GM21619 (cell line): ENCODE measurements around the gene CASP9.

Source experiments
- ATAC-seq: cut with Tn5 transposase; IDR thresholded peaks from one replicate; pipeline ENCODE4 v1.9.1; 2021; ENCODE audit not compliant: unreplicated experiment

Gene CASP9

DNA sequence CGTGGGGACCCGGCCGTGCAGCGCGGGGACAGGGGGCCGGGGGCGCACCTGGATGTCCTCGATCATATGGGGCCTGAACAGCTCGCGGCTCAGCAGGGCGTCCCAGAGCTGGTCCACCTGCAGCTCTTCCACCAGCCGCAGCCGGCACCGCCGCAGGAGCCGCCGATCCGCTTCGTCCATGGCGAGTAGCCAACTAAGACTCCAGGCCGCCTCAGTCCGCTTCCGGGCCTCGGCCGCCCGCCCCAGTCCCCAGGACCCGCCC lies at the start of gene CASP9:
CASP9 (minus strand) TSS at position 195 of the 262 bp plus-strand sequence; CDS start at position 180, 15 bp downstream.
- no peak for ATAC-seq

- ATAC-seq: no peak
Measured at GRCh38 chr1:15573477-15573876, 49.5 kb upstream of the CASP9 start.

DNA sequence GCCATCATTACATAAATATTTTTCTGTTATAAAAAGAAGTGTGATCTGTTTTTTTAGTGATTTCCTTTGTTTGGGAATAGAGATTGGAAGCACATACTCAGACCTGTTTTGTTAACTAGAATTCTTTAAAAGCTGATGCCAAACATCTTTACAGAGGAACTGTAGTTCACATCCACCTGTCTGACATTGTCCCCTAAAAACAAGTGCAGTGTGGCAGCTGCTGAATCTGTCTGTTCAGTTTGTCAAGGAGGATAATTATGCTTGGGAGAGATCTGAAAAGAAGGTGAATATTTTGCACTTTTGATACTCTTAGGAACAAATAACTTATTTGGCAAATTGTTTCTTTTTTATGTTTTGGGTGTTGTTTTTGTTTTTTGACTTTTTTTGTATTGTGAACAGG lies 47.3 kb upstream of the CASP9 start:
- ATAC-seq: no peak

GRCh38 chr1:15570861-15571260 lies 46.8 kb upstream of the CASP9 start:
- ATAC-seq: no peak

DNA sequence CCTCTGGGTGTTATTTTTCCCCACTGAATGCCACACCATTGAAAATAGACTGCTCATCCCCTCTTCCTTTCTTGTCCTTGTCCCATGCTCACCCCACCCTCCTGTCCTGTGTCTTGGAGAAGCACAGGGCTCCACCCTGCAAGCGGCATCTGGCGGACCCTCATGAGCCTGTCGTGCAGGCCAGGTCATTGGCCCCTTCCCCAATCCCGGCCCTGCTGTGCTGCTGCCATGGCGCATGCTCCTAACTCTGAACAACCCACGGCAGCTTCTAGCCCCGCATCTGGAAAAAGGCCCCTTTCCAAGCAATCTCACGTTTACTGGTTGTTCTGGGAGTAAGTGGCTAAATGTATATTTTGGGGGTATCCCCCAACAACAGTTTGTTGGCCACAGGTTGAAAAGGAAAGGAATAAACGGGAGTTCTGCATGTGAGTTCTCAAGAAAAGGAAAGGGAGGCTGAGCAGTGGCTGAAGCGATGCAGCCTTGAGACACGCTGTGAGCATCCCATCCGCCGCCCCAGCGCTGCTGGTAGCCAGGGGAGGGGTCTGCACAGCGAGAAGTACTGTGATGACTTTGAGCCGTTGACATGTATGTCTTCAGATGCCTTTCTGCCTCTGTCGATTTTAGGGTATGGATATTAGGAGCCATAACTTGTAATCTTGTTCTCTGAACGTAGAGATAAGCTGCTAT lies 44.5 kb upstream of the CASP9 start:
- no peak for ATAC-seq

DNA sequence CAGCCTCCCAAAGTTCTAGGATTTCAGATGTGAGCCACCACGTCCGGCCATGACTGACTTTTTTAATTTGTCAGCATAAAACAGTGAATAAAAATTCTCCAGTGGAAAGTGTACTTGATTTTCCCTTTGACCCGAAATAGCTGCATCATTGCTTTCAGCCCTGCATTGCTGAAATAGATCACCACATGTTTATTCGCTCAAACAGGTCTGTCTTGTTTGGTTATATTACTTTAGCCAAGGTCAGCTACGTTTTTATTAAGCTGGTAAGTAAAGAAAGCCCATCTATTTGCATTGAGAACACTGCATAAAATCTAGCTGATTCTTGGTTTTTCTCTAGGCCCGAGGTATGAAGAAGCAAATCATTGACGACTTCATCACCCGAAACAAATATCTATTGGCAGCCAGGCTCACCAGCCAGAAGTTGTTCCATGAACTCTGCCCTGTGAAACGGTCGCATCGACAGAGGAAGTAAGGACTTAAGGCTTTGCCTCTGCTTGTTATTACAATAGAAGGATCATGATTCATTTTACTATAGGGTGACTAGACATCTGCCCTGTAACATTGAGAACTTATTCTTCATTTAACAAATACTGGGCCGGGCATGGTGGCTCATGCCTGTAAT lies 35.3 kb upstream of the CASP9 start:
- no peak for ATAC-seq

DNA sequence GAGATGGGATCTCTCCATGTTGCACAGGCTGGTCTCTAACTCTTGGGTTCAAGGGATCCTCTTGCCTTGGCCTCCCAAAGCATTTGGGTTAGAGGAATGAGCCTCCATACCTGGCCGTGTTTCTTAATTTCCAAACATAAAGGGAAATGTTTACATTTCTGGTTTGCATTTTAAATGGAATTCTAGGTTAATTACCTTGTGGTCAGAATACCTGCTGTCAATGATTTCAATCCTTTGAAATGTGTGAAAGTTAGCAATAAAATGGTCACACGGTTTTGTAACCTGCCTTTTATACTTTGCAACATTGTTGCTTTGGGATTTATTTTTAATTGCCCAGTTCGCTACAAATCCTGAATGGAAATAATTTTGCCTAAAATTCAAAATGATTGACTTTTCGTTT lies 34.5 kb upstream of the CASP9 start:
- no peak for ATAC-seq

- no peak for ATAC-seq
Measured at GRCh38 chr1:15557594-15557993, 33.6 kb upstream of the CASP9 start.

GRCh38 chr1:15557008-15557407 lies 33.0 kb upstream of the CASP9 start:
- no peak for ATAC-seq

DNA sequence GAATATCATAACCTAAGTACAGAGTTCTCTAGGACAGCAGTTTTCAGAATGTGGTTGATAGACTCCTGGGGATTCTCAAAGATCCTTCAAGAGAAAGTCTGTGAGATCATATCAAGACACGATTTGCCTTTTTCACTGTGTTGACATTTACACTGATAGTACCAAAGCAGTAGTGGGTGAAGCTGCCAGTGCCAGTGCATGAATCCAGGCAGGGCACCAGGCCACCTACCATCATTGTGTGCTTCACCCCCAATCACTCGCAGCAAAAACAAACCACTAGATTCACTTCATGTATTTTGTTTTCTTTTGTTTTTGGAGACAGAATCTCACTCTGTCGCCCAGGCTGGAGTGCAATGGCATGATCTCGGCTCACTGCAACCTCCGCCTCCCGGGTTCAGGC lies 26.6 kb upstream of the CASP9 start:
- ATAC-seq: no peak

DNA sequence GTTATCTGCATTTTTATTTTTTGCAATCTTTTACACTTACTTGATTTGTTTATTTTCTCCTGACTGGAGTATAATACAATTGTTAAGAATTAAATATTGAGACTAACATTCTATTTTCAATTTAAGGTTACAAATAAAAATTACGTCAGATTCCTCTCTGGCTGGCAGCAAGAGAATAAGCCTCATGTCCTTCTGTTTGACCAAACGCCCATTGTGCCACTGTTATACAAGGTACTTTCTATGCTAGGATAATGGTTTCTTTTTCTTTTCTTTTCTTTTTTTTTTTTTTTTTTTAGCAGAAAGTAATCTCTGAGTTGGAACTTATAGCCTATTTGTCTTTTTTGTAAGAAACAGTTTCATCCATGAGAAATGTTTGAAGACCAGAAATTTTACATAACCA lies 22.6 kb upstream of the CASP9 start:
- no peak for ATAC-seq

DNA sequence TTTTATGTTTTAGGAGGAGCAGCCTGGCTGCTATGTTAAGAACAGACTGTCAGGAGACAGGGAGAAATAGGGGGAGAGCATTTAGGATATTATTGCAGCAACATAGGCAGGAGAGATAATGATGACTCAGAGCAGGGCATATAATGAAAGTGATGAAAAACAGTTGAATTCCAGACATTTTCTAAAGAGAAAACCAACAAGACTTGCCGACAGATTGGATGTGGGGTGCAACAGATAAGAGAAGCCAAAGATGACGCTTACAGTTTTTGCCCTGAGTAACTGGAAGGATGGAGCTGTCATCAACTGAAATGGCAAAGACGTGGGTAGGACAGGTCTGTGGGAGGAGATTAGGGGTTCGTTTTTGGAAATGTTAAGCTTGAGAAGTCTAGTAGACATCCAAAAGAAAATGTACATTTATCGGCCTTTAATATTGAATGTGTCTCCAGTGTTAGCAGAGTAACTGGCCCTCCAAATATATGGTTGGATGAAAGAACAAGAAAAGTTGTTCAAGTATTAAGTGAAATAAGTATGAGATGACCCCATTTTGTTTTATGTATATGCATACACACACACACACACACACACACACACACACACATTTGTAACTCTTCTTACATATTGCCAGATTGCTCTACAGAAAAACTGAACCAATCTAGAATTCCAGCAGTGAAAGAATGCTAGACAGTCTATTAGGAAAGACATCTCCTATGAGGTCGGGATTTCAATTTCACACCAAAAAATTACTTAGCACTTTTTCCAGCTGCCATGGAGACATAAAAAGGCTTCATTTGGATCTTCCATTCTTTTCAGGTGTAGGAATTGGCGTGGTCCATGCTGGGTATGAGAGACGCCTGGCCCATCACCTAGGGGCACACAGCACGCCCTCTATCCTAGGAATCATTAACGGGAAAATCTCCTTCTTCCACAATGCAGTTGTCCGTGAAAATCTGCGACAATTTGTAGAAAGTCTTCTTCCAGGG lies 19.9 kb upstream of the CASP9 start:
- no peak for ATAC-seq

DNA sequence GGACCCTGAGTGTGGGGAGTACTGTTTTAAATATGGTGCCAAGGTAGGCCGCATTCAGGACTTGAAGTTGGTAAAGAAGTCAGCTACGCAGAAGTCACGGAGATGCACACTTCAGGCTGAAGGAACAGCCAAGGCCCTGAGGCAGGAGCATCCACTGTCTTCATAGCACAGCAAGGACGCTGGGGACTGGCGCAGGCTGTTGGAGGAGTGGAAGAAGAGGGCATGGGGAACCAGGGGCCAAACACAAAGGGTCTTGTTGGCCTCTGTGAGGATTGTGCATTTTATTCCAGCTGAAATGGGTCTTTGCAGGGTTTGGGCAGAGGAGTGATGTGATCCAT lies 19.2 kb upstream of the CASP9 start:
- ATAC-seq: no peak

DNA sequence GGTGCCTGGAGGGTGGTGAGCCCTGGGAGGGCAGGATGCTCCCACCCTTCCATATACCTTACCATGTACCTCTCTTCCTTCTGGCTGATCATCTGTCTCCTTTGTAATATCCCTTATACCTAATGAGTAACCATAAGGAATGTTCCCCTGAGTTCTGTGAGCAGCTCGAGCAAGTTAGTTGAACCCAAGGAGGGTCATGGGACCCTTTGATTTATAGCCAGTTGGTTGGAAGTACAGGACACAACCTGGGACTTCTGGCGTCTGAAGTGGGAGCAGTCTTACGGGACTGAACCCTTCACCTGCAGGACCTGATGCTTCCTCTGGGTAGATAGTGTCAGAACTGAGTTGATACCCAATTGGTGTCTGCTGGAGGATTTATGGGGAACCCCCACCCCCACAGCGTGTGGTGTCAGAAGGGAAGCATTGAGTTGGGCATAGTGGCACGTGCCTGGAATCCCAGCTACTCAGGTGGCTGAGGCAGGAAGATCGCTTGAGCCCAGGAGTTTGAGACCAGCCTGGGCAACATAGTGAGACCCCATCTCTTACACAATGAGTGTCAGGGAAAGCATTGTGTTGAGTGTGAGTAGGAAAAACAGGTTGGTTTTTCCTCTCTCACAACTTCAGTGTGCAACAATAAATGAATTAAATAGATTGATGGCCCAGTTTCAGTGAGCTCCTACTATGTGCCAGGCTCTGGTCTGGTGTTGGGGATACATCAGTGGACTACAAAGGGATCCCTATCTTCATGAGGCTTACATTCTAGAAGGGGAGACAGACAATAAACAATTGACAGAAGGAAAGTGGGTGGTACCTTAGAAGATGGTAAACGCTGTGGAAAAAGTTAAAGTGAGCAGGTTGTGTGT lies 18.6 kb upstream of the CASP9 start:
- ATAC-seq: no peak

DNA sequence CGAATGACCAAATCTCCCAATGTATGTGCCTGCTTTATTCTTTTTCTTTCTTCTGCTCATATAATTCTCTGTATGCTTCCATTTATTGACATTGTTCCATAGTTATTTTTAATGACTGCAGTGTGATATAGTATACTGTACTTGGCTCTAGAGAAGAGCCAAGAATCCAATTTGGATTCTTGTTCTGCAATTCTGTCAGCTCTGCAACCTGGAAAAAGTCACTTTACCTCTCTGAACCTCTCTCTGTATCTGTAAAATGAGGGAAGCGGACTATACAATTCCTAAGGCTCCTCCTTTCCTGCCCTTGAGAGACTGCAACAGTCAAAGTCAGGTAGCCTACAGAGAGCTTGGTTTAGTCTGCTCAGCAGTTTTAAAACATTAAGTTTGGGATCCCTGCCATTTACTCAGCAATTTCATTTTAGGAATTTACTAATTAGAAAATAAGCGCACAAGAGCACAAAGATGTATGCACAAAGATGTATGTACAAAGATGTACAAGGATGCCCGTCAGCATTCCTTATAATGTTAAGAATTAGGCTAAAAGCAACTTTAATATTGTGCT lies 17.3 kb upstream of the CASP9 start:
- no peak for ATAC-seq

DNA sequence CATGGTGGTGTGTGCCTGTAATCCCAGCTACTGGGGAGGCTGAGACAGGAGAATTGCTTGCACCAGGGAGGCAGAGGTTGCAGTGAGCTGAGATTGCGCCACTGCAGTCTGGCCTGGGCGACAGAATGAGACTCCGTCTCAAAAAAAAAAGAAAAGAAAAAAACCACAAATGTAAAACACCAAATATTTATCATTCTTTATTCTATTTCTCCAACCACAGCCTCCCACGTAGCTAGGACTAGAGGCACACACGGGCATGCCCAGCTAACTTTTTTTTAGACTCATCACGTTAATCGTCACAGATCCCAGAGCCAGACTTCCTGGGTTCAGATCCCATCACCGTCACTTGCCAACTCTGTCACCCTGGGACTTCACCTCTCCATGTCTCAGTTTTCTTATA lies 16.2 kb upstream of the CASP9 start:
- no peak for ATAC-seq

DNA sequence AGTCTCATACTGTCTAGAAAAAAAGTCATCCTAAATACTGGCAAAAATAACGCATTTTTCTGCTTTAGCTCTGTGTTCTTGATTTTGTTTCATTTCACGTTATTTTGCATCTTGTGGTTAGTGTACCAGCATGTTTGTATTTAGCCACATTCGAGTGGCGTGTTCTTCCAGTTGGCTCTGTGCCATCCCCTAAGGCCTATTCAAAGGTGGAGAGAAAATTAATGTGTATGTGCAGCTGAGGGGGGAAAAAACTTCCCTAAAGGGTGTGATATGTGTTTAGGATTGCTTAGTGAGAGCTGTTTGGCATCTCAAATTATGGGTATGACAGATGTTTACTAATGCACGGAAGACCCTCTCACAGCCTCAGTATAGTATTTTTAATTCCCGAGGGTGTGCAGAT lies 14.8 kb upstream of the CASP9 start:
- ATAC-seq: no peak

- no peak for ATAC-seq
Measured at GRCh38 chr1:15531682-15532081, 7.7 kb upstream of the CASP9 start.

- ATAC-seq: no peak
Measured at GRCh38 chr1:15531003-15531402, 7.0 kb upstream of the CASP9 start.

DNA sequence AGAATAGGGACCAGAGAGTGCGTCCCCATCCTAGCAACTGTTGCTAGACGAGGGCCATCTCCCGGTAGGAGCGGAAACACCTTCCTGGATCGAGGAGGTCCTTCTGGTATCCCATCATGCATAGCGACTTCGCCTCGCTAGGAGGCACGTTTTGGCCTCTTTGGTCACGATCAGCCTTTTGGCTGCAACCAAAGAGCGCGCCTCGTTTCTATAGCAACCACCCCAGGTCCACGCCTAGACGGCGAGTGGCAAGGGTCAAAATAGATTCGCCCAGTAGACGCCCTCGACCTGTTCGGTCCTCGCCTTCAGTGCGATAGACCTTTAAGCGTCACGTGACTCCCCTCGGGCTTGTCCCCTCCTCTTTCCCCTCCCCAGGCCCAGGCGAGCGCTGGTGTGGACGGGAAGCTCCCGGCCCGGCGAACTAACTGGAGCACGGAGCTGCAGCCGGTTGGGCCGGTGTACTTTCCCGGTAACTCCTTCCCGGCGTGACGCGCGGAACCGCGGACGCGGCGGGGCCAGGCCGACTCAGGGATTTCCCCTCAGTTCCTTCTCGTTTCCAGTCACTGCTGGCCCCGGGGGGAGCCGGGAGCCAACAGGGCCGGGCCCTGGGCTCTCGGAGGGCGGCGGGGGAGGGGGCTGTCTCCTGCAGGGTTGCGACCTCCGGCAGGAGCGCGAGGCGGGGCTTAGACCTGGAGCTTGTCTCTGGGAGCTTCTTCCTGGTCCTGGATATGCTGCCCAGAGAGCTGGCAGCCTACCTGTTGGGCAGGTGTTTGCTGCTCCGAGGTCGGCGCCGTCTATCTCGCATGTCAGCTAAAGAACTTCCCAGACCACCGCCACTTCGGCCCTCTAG lies 2.7 kb upstream of the CASP9 start, which contains the start of gene DNAJC16:
DNAJC16 (plus strand) TSS at position 359 of the 850 bp plus-strand sequence. CDS start 2,258 bp downstream, outside the sequence.
- ATAC-seq: peak; percentile 48
